Islet of Langerhans (tissue), 1 donor: ENCODE results near the gene NCOA7.
A peak's percentile ranks its signal among the peaks of the same experiment; 100 is the strongest.
"Not testable (repeated sequence)": the region's sequence is repeated elsewhere in the genome, so short reads cannot be mapped to it uniquely, and the experiment has no call there.

ENCODE experiments used
- FAIRE-seq: peaks from one replicate; lab custom pipeline; 2011; peaks lifted over from hg19 to GRCh38; lab: Jason Lieb, UNC

Gene NCOA7

DNA sequence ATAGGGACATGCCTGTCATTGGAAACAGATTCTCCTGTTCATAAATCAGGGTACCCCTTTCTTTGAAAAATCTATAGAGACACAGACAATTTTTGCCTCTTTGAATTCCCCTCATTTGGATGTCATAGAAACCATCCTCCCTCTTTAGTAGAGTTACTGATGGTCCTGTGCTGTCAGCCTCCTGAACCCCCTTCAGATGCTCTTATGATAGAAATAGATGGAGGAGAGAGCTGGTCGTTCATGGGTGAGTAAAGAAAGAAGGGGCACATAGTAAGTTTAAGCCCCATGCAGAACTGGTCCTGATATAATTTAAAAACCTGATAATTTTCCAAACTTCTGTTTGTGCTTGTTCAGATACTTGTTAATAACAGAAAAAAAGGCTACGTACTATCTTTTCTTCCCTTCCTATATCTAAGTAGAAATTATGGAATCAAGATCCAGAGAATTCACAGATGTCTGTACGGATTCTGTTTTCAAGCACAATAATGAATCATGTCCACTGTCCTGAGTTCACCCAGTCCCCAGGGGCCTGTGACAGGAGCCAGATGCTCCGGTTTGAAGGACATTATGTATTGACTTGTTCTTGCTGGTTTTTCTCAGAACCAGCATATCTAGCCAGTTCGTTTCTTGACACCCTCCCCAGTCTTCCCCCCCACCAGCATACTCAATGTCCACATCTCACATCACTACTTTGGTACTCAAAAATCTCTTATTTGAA, 78.1 kb downstream of the NCOA7 start:
- FAIRE-seq, result no peak

DNA sequence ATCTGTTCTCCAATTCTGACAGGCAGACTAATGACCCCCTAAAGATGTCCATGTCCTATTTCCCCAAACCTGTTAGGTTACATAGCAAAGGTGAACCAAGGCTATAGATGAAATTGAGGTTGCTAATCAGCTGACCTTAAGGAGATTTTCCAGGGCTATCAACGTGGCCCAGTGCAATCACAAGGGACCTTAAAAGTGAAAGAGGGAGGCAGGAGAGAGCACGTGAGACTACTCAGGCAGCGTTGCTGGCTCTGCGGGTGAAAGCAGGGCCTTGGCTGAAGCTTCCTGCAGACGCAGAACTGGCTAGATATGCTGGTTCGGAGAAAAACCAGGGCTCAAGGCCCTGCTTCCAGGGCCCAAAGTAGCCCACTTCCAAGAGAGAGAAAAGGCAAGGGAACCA, 78.7 kb downstream of the NCOA7 start:
- no peak for FAIRE-seq

DNA sequence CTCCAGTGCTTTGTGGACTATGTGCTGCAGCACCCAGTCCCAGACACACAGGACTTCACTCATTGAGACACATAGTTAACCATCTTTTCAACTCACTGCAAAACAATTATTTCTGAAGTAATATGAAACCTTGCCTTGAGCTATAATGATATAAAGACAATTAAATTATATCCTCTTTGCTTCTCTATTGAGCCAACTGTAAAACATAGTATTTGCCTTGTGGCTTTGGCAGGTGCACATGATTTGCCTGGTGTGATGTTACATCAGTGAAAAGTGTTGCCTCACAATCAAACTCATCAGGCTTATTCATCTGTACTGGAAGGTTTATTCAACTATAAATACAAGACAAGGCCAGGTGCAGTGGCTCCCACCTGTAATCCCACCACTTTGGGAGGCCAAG, 80.6 kb downstream of the NCOA7 start:
- no peak for FAIRE-seq

DNA sequence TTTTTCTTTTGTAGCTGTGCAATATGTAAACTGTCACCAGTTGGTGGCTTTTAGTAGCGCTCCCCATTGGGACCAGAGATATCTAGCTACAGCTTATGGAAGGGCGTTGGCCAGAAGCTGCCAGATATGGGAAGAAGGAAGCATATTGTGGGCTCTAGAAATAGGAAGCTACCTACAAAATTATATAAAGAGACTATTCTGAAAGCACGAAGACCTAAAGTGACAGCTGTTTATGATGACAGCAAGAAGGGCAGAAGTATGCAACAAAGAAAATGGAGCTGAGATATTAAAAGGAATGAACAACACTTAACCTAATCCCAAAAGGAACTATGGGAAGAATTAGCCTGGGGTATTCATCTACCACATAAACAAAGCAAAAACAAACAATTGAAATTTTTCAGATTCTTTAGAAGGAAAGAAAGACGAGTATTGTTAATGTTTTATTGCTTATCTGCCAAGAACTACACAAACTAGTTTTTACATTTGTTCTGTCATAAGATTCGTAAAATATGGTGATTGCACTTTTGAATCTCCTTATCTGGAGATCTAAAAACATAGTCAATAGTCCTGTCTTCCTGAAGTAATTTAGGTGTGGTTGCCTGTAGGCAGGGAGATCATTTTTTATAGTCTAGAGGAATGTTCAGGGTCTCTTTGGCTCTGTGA, 81.6 kb downstream of the NCOA7 start:
- peak; percentile 13 for FAIRE-seq

DNA sequence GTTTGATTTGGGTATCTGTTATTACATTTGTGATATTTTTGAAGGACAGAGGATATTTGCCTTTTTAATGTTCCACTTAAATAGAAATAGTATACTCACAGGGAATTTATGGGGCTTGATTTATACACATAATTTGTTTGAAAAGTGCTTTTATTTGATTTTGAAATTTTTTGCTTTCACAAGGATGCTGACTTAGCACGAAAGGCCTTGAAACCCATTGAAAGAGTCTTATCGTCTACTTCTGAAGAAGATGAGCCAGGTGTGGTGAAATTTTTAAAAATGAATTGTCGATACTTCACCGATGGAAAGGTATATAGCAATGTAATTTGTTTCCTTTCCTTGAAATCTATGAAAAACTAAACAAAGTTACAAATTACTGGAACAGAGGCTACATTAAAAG, 91.5 kb downstream of the NCOA7 start:
- FAIRE-seq, result no peak

DNA sequence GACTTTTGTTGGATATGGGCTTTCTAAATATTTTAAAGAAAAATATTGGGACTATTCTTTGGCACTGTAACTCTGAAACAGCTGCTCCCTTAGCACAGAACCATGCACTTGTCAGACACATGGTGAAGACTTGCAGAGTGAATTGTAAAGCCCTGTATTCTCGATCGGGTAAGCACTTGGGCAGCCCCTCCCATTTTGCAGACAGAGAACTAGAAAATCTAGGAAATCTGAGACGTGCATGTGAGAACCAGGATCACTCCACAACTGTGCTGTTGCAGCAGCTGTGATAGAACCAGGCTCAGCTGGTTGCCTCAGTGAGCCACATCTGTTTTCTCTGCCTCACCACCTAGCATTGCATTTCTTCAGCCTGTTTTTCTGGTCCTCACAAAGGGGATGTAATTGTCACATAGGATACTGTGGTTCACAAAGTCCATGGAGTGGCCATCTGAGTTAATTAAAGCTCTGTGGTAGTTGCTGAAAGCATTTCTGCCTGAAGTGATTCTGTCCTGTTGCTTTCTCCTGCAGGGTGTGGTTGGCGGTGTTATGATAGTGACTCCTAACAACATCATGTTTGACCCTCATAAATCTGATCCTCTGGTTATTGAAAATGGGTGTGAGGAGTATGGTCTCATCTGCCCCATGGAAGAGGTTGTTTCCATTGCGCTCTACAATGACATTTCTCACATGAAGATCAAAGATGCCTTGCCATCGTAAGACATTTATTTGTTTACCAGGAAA, 94.0 kb downstream of the NCOA7 start:
- FAIRE-seq, result no peak

DNA sequence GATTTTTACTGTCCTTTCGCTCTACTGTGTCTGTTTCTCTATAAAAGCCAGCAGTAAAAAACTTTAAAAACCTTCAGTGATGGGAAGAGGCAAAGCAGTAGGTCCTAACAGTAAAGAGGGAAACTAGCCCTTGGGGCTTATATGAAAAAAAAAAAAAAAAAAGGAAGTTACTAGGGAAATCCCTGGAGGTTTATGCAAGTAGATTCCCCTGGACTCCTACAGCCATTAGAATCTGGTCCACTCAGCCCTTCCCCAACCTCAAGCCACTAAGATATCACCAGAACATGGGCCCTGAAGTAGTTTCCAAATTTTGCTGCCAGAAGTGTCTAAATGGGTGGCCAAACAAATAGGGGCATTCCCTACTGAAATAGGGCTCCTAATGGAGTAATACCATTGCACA, 95.3 kb downstream of the NCOA7 start:
- FAIRE-seq, result no peak

DNA sequence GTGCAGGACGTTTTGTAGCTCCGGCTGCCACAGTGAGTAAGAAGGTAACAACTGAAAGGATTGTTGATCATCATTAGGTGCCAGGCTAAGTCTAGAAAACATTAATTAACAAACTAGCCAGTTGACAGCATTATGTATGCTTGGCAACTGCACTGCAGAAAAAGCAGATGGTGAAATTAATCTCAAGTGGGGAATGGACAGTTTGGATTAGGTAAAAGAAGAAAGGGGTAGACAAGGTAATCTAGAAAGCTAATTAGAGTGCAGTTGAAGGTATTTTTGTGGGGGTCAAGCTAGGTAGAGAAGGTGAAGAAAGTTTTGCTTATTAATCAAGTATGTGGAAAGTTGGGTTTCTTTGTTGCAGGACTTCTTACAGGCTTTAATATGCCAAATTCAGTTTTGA, 96.2 kb downstream of the NCOA7 start:
- no peak for FAIRE-seq

DNA sequence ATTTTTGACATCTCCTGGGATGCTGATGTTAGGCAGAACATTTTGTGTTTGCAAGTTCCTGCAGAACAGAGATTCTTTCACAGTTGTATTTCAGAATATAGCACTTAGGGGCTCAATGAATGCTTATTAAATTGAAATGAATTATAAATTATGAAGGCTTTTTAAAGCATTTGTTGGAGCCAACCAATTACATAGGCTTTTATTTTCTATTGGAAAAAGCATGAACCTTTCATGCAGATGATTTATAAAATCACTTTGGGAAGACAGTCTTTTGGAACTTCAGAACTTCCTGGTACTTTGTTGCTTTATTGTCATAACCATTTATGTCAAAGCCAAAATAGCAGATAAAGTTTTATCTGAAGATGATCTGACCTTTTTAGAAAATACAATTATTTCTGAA, 96.6 kb downstream of the NCOA7 start:
- FAIRE-seq, result no peak

DNA sequence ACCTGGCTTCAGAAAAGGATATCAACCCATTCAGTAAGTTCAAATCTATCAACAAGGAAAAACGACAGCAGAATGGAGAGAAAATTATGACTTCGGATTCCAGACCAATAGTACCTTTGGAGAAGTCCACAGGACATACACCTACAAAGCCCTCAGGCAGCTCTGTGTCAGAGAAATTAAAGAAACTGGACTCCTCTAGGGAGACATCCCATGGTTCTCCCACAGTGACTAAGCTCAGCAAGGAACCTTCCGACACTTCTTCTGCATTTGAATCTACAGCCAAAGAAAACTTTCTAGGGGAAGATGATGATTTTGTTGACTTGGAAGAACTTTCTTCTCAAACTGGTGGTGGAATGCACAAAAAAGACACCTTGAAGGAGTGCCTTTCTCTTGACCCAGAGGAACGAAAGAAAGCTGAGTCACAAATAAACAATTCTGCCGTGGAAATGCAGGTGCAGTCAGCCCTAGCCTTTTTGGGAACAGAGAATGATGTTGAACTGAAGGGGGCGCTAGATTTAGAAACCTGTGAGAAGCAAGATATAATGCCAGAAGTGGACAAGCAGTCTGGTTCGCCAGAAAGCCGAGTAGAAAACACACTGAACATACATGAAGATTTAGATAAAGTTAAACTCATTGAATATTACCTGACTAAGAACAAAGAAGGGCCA, 98.4 kb downstream of the NCOA7 start:
- FAIRE-seq, result no peak

DNA sequence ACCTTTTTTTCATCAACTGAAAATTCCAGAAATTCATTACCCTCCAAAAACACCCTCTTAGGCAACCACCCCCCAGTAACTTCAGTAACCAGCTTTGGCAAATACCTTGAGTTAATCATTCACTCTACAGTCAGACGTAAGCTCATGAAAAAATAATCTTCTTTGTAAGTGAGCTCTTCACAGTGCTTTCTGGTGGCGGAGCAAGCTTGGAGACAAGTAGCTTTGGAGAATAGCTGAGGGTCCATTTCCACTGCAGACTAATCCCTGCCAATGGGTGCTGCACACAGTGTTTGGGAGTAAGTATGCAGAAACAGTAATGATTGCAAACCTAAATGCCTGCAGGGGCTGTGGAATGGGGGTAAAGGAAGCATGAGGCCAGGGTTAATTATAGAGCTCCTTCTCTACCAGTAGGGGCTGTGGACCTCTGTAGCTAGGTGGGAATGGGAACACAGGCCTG, 109.0 kb downstream of the NCOA7 start:
- peak; percentile 89 for FAIRE-seq

DNA sequence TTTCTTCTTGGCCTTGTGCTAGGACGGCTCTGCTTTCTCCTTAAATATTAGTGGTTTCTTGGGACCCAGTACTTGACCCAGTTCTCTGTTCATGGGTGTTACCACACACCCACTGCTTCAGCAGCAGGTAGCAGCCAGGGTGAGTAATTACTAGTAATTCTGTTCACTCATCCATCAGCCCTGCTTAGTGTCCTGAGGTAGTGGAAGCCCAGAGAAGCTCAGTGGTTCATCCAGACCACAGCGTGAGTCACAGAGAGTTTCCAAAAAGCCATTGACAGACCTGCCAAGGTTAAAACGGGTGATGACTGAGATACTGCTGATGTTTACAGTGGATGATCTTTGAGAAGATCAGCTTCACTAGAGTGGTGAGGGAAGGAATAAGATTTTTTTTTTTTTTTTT, 114.1 kb downstream of the NCOA7 start:
- FAIRE-seq, result no peak

DNA sequence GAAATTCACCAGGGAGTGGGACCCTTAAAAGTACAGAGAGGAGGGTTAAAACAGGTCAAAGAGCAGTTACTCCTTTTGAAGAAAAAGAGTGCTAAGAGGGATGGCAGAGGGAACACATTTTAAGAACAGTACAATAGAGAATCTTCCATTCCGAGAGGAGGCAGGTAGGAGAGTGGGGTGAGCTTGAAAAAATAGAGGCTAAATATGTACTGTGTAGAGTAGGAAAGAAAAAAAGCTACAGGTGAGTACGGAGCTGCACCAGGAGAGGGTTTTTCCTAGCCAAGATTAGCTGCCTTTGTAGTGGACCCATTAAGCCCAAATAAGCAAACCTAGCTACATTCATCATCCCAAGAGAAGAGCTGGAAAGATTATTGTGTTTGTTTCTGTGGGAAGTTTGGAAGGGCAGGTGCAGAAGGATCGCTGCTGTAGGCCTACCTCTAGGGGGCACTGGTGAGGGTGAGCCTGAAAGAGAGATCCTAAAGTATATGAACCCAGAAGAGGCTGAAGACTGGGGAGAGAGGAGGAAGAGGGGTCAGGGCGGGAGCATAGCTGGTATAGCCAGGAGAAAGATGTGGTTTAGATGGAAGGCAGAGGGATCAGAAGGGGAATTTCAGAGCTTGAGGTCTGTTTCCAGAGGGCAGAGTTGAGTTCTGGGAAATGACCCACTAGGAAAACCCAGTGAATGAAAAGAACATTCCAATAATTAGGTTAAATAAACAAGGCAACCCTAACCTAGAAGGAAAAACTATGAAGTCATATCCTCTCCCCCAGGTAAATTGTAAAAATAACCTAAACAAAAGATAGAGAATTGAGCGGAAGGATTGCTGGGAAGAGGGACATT, 115.6 kb downstream of the NCOA7 start:
- FAIRE-seq, result no peak

DNA sequence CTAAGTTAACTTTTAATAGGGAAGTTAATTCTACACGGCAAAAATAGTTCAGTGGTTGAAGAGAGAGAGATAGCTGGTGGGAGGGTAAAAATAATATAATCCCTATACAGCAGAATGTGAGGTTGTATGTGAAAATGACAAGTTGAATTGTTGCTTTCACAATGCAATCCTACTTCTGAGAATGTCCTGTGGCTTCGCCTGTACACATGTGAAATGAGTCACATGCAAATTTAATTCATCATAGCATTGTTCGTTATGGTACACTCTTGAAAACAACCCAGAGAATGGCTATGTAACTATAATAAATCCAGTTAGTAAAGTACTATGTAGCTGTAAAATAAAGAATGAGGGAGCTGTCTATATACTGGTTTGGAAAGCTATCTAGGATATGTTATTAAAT, 119.8 kb downstream of the NCOA7 start:
- FAIRE-seq, result no peak

DNA sequence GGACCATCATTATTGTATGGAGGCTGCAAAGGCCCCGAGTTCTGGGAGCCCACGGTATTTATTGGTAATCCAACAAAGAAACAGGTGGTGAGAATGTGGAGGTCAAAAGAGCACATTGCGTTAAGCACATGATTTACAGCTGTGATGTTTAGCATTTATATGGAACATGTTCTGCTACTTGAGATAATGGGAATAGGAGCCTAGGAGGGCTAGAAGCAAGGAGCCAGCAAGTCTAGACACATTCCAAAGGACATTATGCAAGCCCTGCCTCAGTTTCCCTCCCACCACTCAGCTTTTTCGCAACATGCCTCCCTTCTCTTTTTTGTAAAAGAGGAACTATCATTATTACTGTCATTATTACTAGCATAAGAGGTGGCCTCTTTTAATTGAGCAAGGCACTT, 120.3 kb downstream of the NCOA7 start:
- FAIRE-seq, result not testable (repeated sequence)

DNA sequence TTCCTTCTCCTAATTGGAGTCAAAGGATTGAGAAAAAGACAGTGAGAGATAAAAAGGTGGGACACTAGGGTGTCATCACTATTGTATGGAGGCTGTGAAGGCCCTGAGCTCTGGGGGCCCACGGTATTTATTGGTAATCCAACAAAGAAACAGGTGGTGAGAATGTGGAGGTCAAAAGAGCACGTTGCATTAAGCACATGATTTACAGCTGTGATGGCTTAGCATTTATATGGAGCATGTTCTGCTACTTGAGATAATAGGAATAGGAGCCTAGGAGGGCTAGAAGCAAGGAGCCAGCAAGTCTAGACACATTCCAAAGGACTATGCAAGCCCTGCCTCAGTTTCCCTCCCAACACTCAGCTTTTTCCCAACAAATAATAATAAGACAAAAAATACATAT, 121.7 kb downstream of the NCOA7 start:
- not testable (repeated sequence) for FAIRE-seq

DNA sequence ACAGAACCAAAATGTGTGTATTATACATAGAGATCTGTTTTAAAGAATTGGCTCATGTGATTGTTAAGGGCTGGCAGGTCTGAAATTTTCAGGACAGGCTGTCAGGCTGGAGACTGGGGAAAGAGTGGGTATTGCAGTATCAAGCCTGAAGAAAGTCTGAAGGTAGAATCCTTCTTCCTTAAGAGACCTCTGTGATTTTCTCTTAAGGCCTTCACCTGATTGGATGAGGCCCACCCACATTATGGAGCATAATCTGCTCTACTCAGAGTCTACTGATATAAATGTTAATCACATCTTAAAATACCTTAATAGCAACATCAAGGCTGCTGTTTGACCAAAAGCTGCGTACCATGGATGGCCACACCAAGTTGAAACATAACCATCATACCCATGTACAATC, 122.4 kb downstream of the NCOA7 start:
- no peak for FAIRE-seq

DNA sequence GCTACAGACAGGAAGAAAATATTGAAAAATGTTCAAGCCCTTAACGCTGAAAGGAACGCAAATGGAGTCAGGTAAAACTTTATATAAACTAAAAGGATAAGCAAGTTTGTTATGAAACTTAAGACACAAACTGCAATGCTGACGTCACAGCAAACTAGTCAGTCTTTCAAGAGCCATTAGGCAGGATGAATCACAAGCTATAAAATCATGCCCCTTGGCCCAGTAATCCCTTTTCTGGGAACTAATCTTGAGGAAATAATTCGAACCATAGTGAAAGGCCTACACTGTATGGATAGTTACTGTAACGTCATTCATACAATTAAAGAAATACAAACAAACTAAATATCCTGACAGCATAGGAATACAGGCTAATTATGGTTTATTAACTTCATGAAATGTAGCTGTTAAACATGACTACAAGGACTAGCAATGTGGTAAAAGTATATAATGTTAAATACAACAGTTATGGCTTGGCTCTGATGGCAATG, 123.1 kb downstream of the NCOA7 start:
- FAIRE-seq, result no peak

DNA sequence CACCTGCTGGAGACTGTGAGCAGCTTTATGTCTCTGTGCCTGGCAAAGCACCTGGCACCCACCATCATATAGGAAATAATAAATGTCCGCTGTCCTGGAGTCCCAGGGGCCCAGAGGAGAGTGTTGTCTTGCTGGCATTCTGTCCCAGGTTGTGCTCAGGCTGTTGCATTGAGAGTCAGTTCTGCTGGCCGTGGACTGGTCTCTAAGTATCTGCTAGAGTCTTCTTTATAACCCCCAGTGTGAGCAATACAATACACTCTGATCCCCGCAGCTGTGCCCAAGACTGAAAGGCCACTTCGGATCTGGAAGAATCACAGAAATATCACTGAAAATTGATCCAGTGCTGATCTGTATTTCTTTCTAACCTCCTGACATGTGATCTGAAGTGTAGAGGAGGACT, 127.5 kb downstream of the NCOA7 start:
- FAIRE-seq, result no peak

DNA sequence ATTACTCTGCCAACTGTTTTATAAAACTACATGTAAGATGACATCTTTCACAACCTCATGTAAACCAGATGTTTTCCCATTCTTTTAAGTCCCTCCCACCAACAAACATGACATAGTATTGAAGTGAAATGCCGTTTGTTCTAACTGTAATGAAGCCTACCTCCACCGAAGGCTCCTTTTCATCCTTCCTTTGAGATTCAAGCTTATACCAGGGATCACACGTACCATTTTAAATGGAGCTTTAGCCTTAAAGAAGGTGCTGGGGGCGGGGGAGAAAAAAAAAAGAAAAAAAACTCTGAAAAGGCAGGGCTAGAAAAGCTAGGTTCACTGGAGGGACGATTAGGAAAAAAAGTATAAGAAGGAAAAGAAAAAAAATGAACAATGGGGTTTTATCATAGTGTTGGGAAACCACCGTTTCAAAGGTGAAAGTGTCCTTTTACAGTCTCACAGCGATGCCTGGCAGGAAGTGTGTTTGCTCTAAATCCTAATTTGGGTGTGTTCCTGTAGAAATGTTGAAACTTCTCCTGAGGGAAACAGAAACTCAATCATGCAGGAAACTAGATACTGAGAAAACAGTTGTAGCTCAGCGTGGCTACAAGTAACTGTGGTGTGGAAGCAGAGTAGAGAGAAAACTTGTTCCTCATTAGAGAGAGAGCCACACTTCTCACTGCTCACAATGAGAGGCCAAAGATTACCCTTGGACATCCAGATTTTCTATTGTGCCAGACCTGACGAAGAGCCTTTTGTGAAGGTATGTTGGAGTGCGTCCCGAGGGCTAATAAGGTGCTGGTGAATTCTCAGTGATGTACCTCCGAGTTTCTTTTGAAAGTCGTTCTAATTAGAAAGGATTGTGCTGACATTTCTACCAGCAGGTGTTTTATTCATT, 128.2 kb downstream of the NCOA7 start:
- FAIRE-seq, result no peak

DNA sequence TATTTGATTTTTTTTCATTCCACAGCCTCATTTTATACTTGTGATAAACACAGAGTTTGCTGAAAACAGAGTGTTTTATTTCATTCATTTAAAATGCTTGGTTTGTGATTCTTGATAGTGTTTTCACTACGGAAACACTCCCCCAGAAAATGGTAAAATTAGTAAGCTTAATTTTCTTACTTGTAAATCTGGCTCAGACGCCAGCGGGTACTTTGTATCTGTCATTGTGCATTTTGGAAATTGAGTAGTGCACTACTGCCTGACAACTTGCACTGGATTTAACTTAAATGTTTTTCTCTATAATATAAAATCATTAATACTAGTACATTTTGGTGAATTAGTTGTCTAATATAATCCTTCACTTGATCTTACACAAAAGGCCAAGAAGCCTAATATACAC, 128.9 kb downstream of the NCOA7 start:
- no peak for FAIRE-seq
